H1 (cell line): ENCODE data around the gene SLC7A9.

Experiments used
- BRCA1 ChIP-seq: IDR thresholded peaks from 2 replicates; pipeline ENCODE4 v1.6.1; 2012; ENCODE audit warnings: low read depth, low read length, improper control_type of control experiment
- CHD2 ChIP-seq: IDR thresholded peaks from 2 replicates; pipeline ENCODE4 v1.6.1; 2012; ENCODE audit warnings: low read length, improper control_type of control experiment
- EP300 ChIP-seq, 2 experiments: IDR thresholded peaks; 1 replicate in 1 of 2; 2 replicates in 1 of 2; pipeline ENCODE4 v1.6.1; 2011 to 2012; ENCODE audit warnings: low read depth in 2 of 2, low read length in 2 of 2, mild to moderate bottlenecking in 2 of 2, borderline replicate concordance in 1 of 2, inconsistent platforms in 1 of 2, moderate library complexity in 1 of 2
- POLR2A ChIP-seq, 2 experiments: IDR thresholded peaks; 1 replicate in 1 of 2; 2 replicates in 1 of 2; pipeline ENCODE4 v1.6.1; 2011; ENCODE audit warnings: low read depth in 2 of 2, low read length in 2 of 2, mild to moderate bottlenecking in 2 of 2; ENCODE audit errors: control extremely low read depth in 1 of 2
- RAD21 ChIP-seq, 2 experiments: IDR thresholded peaks in 1 of 2; conservative IDR thresholded peaks in 1 of 2; 2 replicates each; pipeline ENCODE4 v1.6.1; 2011; ENCODE audit warnings: low read depth in 2 of 2, low read length in 2 of 2, improper control_type of control experiment in 1 of 2, inconsistent platforms in 1 of 2, mild to moderate bottlenecking in 1 of 2, moderate library complexity in 1 of 2
- TF ChIP-seq, protein P1 (sequence below), 3 experiments: IDR thresholded peaks; 1 replicate in 2 of 3; 2 replicates in 1 of 3; pipeline versions ENCODE4 v1.5.1 to v1.6.1; 2011; ENCODE audit warnings: low read length in 3 of 3, mild to moderate bottlenecking in 3 of 3, inconsistent platforms in 2 of 3, low read depth in 1 of 3, moderate library complexity in 1 of 3; ENCODE audit not compliant: insufficient read depth in 1 of 3; ENCODE audit errors: control extremely low read depth in 1 of 3

DNA sequence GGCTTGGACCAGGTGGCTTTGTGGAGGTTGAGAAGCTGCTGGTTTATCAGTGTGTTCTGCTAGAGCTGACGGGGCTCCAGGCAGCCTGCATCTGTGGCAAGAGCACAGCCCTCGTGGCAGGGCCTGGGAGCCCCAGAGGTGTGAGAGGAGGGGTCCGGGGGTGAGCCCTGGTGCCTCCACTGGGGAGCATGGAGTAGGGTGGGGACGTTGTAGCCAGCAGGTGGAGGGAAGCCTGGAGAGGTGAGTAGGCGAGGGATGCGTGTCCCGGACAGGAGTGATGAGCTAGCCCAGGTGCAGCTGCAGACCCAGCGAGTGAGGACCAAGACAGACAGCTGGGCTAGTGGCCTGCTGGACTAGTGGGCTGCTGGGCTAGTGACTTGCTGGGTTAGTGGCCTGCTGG, 51.0 kb downstream of the SLC7A9 start:
- TF ChIP-seq, protein P1, sequence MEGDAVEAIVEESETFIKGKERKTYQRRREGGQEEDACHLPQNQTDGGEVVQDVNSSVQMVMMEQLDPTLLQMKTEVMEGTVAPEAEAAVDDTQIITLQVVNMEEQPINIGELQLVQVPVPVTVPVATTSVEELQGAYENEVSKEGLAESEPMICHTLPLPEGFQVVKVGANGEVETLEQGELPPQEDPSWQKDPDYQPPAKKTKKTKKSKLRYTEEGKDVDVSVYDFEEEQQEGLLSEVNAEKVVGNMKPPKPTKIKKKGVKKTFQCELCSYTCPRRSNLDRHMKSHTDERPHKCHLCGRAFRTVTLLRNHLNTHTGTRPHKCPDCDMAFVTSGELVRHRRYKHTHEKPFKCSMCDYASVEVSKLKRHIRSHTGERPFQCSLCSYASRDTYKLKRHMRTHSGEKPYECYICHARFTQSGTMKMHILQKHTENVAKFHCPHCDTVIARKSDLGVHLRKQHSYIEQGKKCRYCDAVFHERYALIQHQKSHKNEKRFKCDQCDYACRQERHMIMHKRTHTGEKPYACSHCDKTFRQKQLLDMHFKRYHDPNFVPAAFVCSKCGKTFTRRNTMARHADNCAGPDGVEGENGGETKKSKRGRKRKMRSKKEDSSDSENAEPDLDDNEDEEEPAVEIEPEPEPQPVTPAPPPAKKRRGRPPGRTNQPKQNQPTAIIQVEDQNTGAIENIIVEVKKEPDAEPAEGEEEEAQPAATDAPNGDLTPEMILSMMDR (IDR thresholded peaks at IDR 0.05; ENCODE audit: control extremely low read depth in 1 of 3, insufficient read depth in 1 of 3, low read depth in 1 of 3, low read length in 3 of 3): no peak
- TF ChIP-seq RAD21 (IDR thresholded peaks at IDR 0.05 in 1 of 2, conservative IDR thresholded peaks at IDR 0.05 in 1 of 2; ENCODE audit: low read depth in 2 of 2, low read length in 2 of 2) (no peak), EP300 (IDR thresholded peaks at IDR 0.05; ENCODE audit: borderline replicate concordance in 1 of 2, low read depth in 2 of 2, low read length in 2 of 2) (no peak), POLR2A (IDR thresholded peaks at IDR 0.05; ENCODE audit: control extremely low read depth in 1 of 2, low read depth in 2 of 2, low read length in 2 of 2) (no peak), BRCA1 (no peak), CHD2 (no peak)
